OCI-LY1 (cell line): ENCODE data around the gene PCBP3.

Source experiments
- H2AFZ ChIP-seq: fragments of 200-600 bp; sonication (generic), shearing (Covaris generic); 2 replicates; pipeline ENCODE4 v1.6.0; 2014; ENCODE audit warnings: antibody characterized with exemption, mild to moderate bottlenecking, low read length
- H3F3A ChIP-seq: fragments of 200-600 bp; sonication (generic), shearing (Covaris generic); 2 replicates; pipeline ENCODE4 v1.6.0; 2014; ENCODE audit warnings: mild to moderate bottlenecking, antibody characterized with exemption, low read length, moderate library complexity; ENCODE audit not compliant: insufficient read depth
- H3K27ac ChIP-seq: fragments of 200-600 bp; sonication (generic); 2 replicates; pipeline ENCODE4 v1.5.1; 2014; ENCODE audit warnings: low read length, mixed run types, mild to moderate bottlenecking, low read depth; ENCODE audit not compliant: poor library complexity, severe bottlenecking
- H3K27me3 ChIP-seq: fragments of 200-600 bp; sonication (generic); 2 replicates; pipeline ENCODE4 v1.6.0; 2014; ENCODE audit warnings: antibody characterized with exemption, mild to moderate bottlenecking, low read length, moderate library complexity; ENCODE audit not compliant: insufficient read depth
- H3K36me3 ChIP-seq: fragments of 200-600 bp; sonication (generic); 2 replicates; pipeline ENCODE4 v1.6.1; 2014; ENCODE audit warnings: mild to moderate bottlenecking, antibody characterized with exemption, low read length, moderate library complexity, mixed read lengths; ENCODE audit not compliant: insufficient read depth
- H3K4me1 ChIP-seq: fragments of 200-600 bp; sonication (generic); 2 replicates; pipeline ENCODE4 v1.5.1; 2014; ENCODE audit warnings: mild to moderate bottlenecking, low read length, moderate library complexity; ENCODE audit not compliant: insufficient read depth, severe bottlenecking
- H3K4me2 ChIP-seq: fragments of 200-600 bp; sonication (generic), shearing (Covaris generic); 2 replicates; pipeline ENCODE4 v1.6.1; 2014; ENCODE audit warnings: low read length
- H3K4me3 ChIP-seq: fragments of 200-600 bp; sonication (generic); 2 replicates; pipeline ENCODE4 v1.5.1; 2014; ENCODE audit warnings: low read length, low read depth, mild to moderate bottlenecking, mixed read lengths; ENCODE audit not compliant: poor library complexity, severe bottlenecking
- H3K79me2 ChIP-seq: fragments of 200-600 bp; shearing (Covaris generic); 2 replicates; pipeline ENCODE4 v1.6.1; 2016; ENCODE audit warnings: mixed run types, low read length, mixed read lengths; ENCODE audit not compliant: insufficient read depth
- H3K9ac ChIP-seq: fragments of 200-600 bp; sonication (generic), shearing (Covaris generic); 2 replicates; pipeline ENCODE4 v1.6.1; 2014; ENCODE audit warnings: mild to moderate bottlenecking, low read length, mixed read lengths
- H3K9me2 ChIP-seq: fragments of 200-600 bp; sonication (generic), shearing (Covaris generic); 2 replicates; pipeline ENCODE4 v1.6.1; 2014; ENCODE audit warnings: low read depth, mild to moderate bottlenecking, low read length, mixed read lengths
- H3K9me3 ChIP-seq: fragments of 200-600 bp; shearing (Covaris generic); 2 replicates; pipeline ENCODE4 v1.6.1; 2014; ENCODE audit warnings: low read length, mixed read lengths
- H4K20me1 ChIP-seq: fragments of 200-600 bp; sonication (generic), shearing (Covaris generic); 2 replicates; pipeline ENCODE4 v1.6.0; 2016; ENCODE audit warnings: mild to moderate bottlenecking, low read length; ENCODE audit not compliant: insufficient read depth
- CTCF ChIP-seq: fragments of 200-600 bp; sonication (generic), shearing (Covaris generic); IDR thresholded peaks from 2 replicates; pipeline ENCODE4 v1.5.1; 2017; ENCODE audit warnings: mild to moderate bottlenecking, antibody characterized with exemption, low read length, moderate library complexity, mixed read lengths
- EZH2 ChIP-seq: fragments of 200-600 bp; sonication (generic), shearing (Covaris generic); IDR thresholded peaks from 2 replicates; pipeline ENCODE4 v1.8.0; 2017; ENCODE audit warnings: borderline replicate concordance, mixed run types, mild to moderate bottlenecking, antibody characterized with exemption, low read length, moderate library complexity, mixed read lengths

The PCBP3 gene

DNA sequence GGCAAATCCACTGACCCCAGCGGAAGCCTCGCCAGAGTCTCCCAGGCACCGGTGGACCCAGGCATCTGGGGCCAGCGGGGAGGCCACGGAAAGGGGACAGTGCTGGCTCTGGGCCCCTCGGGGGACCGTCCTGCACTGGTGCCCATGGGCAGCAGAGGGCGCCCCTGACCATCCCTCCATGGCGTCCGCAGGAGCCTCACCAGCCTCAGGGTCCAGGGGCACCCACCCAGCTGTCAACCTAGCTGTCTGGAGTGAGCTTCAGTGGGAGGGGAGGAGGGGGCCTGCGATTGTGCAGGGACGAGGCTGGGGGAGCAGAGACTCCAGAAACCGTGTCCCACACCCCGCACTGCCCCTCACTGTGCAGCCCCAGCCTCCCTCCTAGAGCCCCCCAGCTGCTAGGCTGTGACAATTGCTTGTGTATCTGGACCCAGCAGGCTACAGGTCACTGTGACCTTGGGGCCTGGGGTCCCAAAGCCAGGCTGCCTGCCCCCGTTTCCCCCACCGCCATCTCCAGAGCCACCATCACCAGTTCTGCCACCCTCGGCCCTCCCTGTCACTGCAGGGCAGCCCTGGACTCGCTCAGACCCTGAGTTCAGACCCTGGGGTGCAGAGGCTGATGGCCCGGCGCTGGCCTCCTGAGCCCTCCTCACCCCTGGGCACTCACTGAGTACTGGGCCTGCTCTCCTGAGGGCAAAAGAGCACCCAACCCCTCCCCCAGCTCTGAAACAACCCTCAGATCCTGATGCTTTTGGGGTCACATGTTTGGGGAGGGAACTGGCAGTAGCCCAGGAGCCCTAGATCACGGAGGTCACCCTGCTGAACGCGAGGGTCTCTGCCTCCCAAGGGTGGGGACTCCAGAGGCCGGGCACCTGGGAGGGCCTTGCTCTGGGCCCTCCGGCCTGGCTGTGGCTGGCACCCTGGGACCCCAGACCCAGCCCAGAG lies 327.4 kb downstream of the PCBP3 start:
- Histone ChIP-seq H3K4me2 (no peak overlapping the region), H3F3A (no peaks in the 10 kb centered on the region), H4K20me1 (no peaks in the 10 kb centered on the region), H3K9ac (no peak overlapping the region), H3K27ac (no peak overlapping the region), H3K36me3 (no peaks in the 10 kb centered on the region), H3K4me1 (no peaks in the 10 kb centered on the region), H3K27me3 (no peaks in the 10 kb centered on the region), H3K9me3 (no peaks in the 10 kb centered on the region), H3K9me2 (no peaks in the 10 kb centered on the region), H3K4me3 (no peak overlapping the region), H2AFZ (no peak overlapping the region), H3K79me2 (no peaks in the 10 kb centered on the region)
- TF ChIP-seq CTCF: peak; percentile 52
- TF ChIP-seq EZH2: no peak

DNA sequence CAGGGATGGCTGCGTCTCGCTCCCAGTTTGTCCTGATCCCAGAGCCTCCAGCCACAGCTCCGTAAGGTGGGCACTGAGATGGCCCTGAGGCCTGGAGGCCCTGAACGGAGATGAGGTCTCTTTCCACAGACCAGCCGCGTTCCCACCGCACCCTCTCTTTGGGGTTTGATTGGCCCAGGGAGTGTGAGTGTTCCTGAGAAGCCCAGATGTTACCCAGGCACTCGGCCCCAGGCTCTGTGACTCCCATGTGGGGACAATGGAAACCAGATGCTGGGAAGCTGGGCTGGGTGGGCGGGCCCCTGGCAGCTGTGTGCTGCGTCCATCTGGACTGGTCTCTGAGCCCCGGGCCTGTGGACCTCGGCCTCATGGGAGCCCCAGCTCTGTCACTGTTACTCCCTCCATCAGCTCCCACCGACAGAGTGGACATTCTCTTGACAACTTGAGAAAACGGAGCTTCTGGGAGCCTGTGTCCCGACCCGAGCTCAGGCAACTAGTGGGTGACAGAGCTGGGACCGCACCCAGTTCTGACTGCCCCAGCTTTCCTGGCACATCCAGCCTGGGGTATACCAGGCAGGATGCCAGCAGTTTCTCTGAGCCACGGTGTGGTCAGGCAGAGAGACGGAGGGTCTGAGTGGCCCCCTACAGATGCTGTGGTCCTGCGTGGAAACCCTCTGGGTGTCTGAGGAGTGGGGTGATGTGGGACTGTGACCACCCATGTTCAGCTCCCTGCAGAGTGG lies 328.3 kb downstream of the PCBP3 start:
- Histone ChIP-seq H2AFZ (no peak overlapping the region), H3K9me3 (no peaks in the 10 kb centered on the region), H3K36me3 (no peaks in the 10 kb centered on the region), H4K20me1 (no peaks in the 10 kb centered on the region), H3K4me2 (no peak overlapping the region), H3K79me2 (no peaks in the 10 kb centered on the region), H3K4me1 (no peaks in the 10 kb centered on the region), H3K9ac (no peak overlapping the region), H3K9me2 (no peaks in the 10 kb centered on the region), H3K27me3 (no peaks in the 10 kb centered on the region), H3K4me3 (no peak overlapping the region), H3K27ac (no peak overlapping the region), H3F3A (no peaks in the 10 kb centered on the region)
- TF ChIP-seq CTCF (no peak), EZH2 (no peak)

DNA sequence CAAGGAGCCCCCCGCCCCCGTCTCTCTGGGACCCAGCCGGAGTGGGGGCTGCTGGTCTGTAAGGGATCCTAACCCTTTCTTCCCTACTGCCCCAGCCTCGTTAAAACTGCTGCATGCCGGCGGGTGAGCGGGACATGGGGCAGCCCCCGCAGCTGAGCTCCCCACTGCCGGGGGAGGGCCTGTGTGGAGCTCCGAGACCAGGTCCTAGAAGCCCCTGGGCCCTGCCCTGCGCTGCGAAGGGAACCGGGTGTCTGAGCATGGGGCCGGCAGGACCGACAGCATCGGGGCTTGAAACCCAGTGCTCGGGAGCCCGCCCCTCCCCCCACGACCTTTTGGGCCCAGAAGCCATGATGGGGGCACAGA lies 328.8 kb downstream of the PCBP3 start:
- H4K20me1 ChIP-seq: no peaks in the 10 kb centered on the region
- H3K9ac ChIP-seq: no peak overlapping the region
- no peaks in the 10 kb centered on the region for H3K9me2 ChIP-seq
- H3K9me3 ChIP-seq: no peaks in the 10 kb centered on the region
- no peaks in the 10 kb centered on the region for H3K4me1 ChIP-seq
- TF ChIP-seq EZH2 (no peak), CTCF (no peak)
- H3K36me3 ChIP-seq: no peaks in the 10 kb centered on the region
- no peak overlapping the region for H3K4me2 ChIP-seq
- no peak overlapping the region for H3K27ac ChIP-seq
- no peaks in the 10 kb centered on the region for H3K27me3 ChIP-seq
- H3F3A ChIP-seq: no peaks in the 10 kb centered on the region
- no peaks in the 10 kb centered on the region for H3K79me2 ChIP-seq
- H2AFZ ChIP-seq: no peak overlapping the region
- no peak overlapping the region for H3K4me3 ChIP-seq
